ENCODE results near the gene C12orf57. TPM values are rescaled to one million over a fixed set of nuclear protein-coding genes. Genes with fewer than 3 reads are reported as not detected.

Gene C12orf57
- total and polyA plus RNA-seq, 2 experiments from 2014 or later = 208 to 260 TPM

GRCh38 chr12:6943389-6943721 lies 467 bp upstream of the C12orf57 start:
- Histone ChIP-seq H3K27ac (peak overlapping the region; percentile 98), H3K4me1 (ENCODE audit: low read depth) (peaks cover 5% of the 10 kb centered on the region), H3K27me3 (no peaks in the 10 kb centered on the region), H3K36me3 (no peaks in the 10 kb centered on the region), H3K9me3 (ENCODE audit: low read depth) (no peaks in the 10 kb centered on the region), H3K4me3 (peak overlapping the region; percentile 47)
- DNase-seq (ENCODE audit: low read depth in 1 of 2, low spot score in 1 of 2) = peak; percentile 90 to 95
- no peak for TF ChIP-seq CTCF (IDR thresholded peaks at IDR 0.05; ENCODE audit: low read depth, low read length)

- Histone ChIP-seq H3K27me3 (no peaks in the 10 kb centered on the region), H3K9me3 (ENCODE audit: low read depth) (no peaks in the 10 kb centered on the region), H3K4me1 (ENCODE audit: low read depth) (no peaks in the 10 kb centered on the region), H3K27ac (peak overlapping the region; percentile 98), H3K4me3 (peak overlapping the region; percentile 47), H3K36me3 (no peaks in the 10 kb centered on the region)
- peak; percentile 95 to 96 for DNase-seq (ENCODE audit: low read depth in 1 of 2, low spot score in 1 of 2)
- peak; percentile 87 for TF ChIP-seq CTCF (IDR thresholded peaks at IDR 0.05; ENCODE audit: low read depth, low read length)
Observed at GRCh38 chr12:6944381-6945186, 762 bp downstream of the C12orf57 start.

- Histone ChIP-seq H3K27ac (peak overlapping the region; percentile 26), H3K36me3 (no peaks in the 10 kb centered on the region), H3K27me3 (no peaks in the 10 kb centered on the region), H3K4me1 (ENCODE audit: low read depth) (no peaks in the 10 kb centered on the region), H3K4me3 (no peak overlapping the region), H3K9me3 (ENCODE audit: low read depth) (no peaks in the 10 kb centered on the region)
- TF ChIP-seq CTCF (IDR thresholded peaks at IDR 0.05; ENCODE audit: low read depth, low read length) = no peak
- DNase-seq (ENCODE audit: low read depth in 1 of 2, low spot score in 1 of 2) = no peak
Observed at GRCh38 chr12:6945613-6946012, 1.8 kb downstream of the C12orf57 start.

GRCh38 chr12:6946033-6946919 lies 2.5 kb downstream of the C12orf57 start:
- Histone ChIP-seq H3K27me3 (no peaks in the 10 kb centered on the region), H3K4me3 (peak overlapping the region; percentile 31), H3K27ac (peak overlapping the region; percentile 26), H3K36me3 (no peaks in the 10 kb centered on the region), H3K4me1 (ENCODE audit: low read depth) (no peaks in the 10 kb centered on the region), H3K9me3 (ENCODE audit: low read depth) (no peaks in the 10 kb centered on the region)
- TF ChIP-seq CTCF (IDR thresholded peaks at IDR 0.05; ENCODE audit: low read depth, low read length) = no peak
- DNase-seq (ENCODE audit: low read depth in 1 of 2, low spot score in 1 of 2) = peak; percentile 39 to 93

GRCh38 chr12:6946920-6947374 lies 3.1 kb downstream of the C12orf57 start:
- TF ChIP-seq CTCF (IDR thresholded peaks at IDR 0.05; ENCODE audit: low read depth, low read length) = no peak
- peak overlapping the region; percentile 31 for H3K4me3 ChIP-seq
- DNase-seq (ENCODE audit: low read depth in 1 of 2, low spot score in 1 of 2) = no peak
- H3K9me3 ChIP-seq (ENCODE audit: low read depth) = no peaks in the 10 kb centered on the region
- no peaks in the 10 kb centered on the region for H3K27me3 ChIP-seq
- no peaks in the 10 kb centered on the region for H3K36me3 ChIP-seq
- no peaks in the 10 kb centered on the region for H3K4me1 ChIP-seq (ENCODE audit: low read depth)
- H3K27ac ChIP-seq = no peak overlapping the region
